Spleen (tissue), 11 donors: ENCODE results near the gene ZFP62. TPM values are rescaled to one million over a fixed set of nuclear protein-coding genes. Genes with fewer than 3 reads are reported as not detected.

Experiments used
- DNase-seq: peaks from one replicate; pipeline ENCODE4 v3.0.0-alpha.2; 2020
- H3K27ac ChIP-seq, 8 donors: fragments of 200-600 bp; sonication (generic) in 7 of 8; 1 replicate in 4 of 8; 2 replicates in 4 of 8; pipeline versions ENCODE4 v1.5.0 to v1.8.0; 2016 to 2021; ENCODE audit warnings: inconsistent platforms in 4 of 8, mild to moderate bottlenecking in 4 of 8, moderate library complexity in 1 of 8
- H3K27me3 ChIP-seq, 7 donors: fragments of 200-600 bp; sonication (generic) in 6 of 7; replicated peaks in 1 of 7; 1 replicate in 4 of 7; 2 replicates in 3 of 7; pipeline versions ENCODE4 v1.5.0 to v1.8.0; 2016 to 2021; ENCODE audit warnings: inconsistent platforms in 3 of 7, mild to moderate bottlenecking in 1 of 7
- H3K36me3 ChIP-seq, 6 donors: fragments of 200-600 bp; sonication (generic) in 5 of 6; 1 replicate in 4 of 6; 2 replicates in 2 of 6; pipeline versions ENCODE4 v1.5.0 to v1.8.0; 2016 to 2021; ENCODE audit warnings: inconsistent platforms in 2 of 6
- H3K4me1 ChIP-seq, 6 donors: fragments of 200-600 bp; sonication (generic) in 5 of 6; 1 replicate in 3 of 6; 2 replicates in 3 of 6; pipeline versions ENCODE4 v1.5.0 to v1.8.0; 2016 to 2021; ENCODE audit warnings: inconsistent platforms in 3 of 6
- H3K4me3 ChIP-seq, 8 donors: fragments of 200-600 bp; sonication (generic) in 7 of 8; 1 replicate in 4 of 8; 2 replicates in 4 of 8; pipeline versions ENCODE4 v1.5.0 to v1.8.0; 2016 to 2021; ENCODE audit warnings: inconsistent platforms in 4 of 8, mild to moderate bottlenecking in 4 of 8, moderate library complexity in 2 of 8
- H3K9me3 ChIP-seq, 8 donors: fragments of 200-600 bp; sonication (generic) in 7 of 8; 1 replicate in 4 of 8; 2 replicates in 4 of 8; pipeline versions ENCODE4 v1.5.0 to v1.8.0; 2016 to 2021; ENCODE audit warnings: inconsistent platforms in 4 of 8
- CTCF ChIP-seq, 11 experiments: fragments of 200-600 bp in 7 of 11; fragments of 450-650 bp in 4 of 11; sonication (generic) in 4 of 11; IDR thresholded peaks in 8 of 11; conservative IDR thresholded peaks in 3 of 11; 1 replicate in 7 of 11; 2 replicates in 4 of 11; pipeline versions ENCODE4 v1.4.0 to v1.8.0; 2016 to 2021; ENCODE audit warnings: antibody characterized with exemption in 11 of 11, inconsistent platforms in 4 of 11, mild to moderate bottlenecking in 1 of 11
- POLR2A ChIP-seq, 3 donors: fragments of 450-650 bp; IDR thresholded peaks; one replicate each; pipeline ENCODE4 v1.5.1; 2017; ENCODE audit warnings: antibody characterized with exemption in 3 of 3, mild to moderate bottlenecking in 1 of 3
- POLR2AphosphoS5 ChIP-seq, 3 donors: sonication (generic); formaldehyde crosslinking; IDR thresholded peaks; one replicate each; pipeline ENCODE4 v1.5.1; 2017; ENCODE audit warnings: antibody characterized with exemption in 3 of 3
- WGBS, 5 donors: extraction: QIAGEN DNeasy Blood & Tissue Kit in 3 of 5; methylation state at CpG; one replicate each; pipeline versions ENCODE4 v1.1.5 to v1.1.7; 2013 to 2018; 5-methylcytosine and 5-hydroxymethylcytosine counted together
- intact Hi-C: fragments of 100-400 bp; cut with DNase I; formaldehyde crosslinking; loops from one replicate; pipeline ENCODE4 v1.15.0; 2023; ENCODE audit warnings: low total_unique reads
- polyA plus RNA-seq, 3 donors: library from polyadenylated mRNA; stranded (reverse); fragments of 200-250 nt; gene quantifications; one replicate each; pipeline ENCODE4 v1.2.1, GENCODE V29; 2013
- total RNA-seq, 7 donors: library from RNA; depleted of rRNA in 3 of 7; stranded (reverse); fragments of >200 nt in 3 of 7; fragmentation: NEBNext Ultra II Directional in 4 of 7; extraction: Animal tissue kit (Norgen Biotek cat#: 25700) in 4 of 7; gene quantifications; one replicate each; pipeline versions ENCODE4 v1.1.0 to v1.2.1, GENCODE V29; 2016 to 2021
- donor health status: healthy with polysubstance abuse.
- donor health status: DM: no; HTN: no; CAD: no; lungs with moderate emphysema.
- donor health status: DM: no; HTN: no; CAD: no.
- donor health status: Bipolar disorder and iron deficiency.
- donor health status: healthy.
- donor health status: DM: no; HTN: no; CAD: no.
- donor health status: DM: yes; HTN: yes; CAD: no.

The ZFP62 gene
- total and polyA plus RNA-seq, 10 donors, result 20.2 to 31.5 (median 27.6) TPM

DNA sequence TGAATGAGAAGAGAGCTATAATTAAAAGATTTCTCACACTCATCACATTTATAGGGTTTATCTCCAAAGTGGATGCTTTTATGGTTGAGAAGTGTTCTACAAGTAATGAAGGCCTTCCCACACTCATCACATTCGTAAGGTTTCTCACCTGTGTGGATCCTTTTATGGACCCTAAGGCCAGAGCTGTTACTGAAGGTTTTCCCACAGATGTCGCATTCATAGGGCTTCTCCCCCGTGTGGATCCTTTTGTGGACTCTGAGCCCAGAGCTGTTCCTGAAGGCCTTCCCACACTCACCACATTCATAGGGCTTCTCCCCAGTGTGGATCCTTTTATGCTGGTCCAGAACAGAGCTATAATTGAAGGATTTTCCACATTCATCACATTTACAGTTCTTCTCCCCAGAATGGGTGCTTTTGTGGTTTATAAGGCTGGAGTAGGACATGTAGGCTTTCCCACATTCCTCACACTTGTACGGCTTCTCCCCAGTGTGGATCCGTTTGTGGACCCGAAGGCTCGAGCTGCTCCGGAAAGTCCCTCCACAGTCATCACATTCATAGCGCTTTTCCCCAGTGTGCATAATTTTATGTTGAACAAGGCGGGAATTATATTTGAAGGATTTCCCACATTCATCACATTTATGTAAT is 10.5 kb downstream of the ZFP62 start:
- H3K4me1 ChIP-seq, result no peaks in the 10 kb centered on the region
- TF ChIP-seq POLR2AphosphoS5 (IDR thresholded peaks at IDR 0.05), result no peak
- no peak for TF ChIP-seq POLR2A (IDR thresholded peaks at IDR 0.05)
- no peak for TF ChIP-seq CTCF (IDR thresholded peaks at IDR 0.05 in 8 of 11, conservative IDR thresholded peaks at IDR 0.05 in 3 of 11)
- no peak overlapping the region for H3K4me3 ChIP-seq
- H3K27me3 ChIP-seq, result no peaks in the 10 kb centered on the region
- peaks cover 16 to 83% (median 37%) of the 10 kb centered on the region in 6 donors for H3K36me3 ChIP-seq
- DNase-seq, result no peak
- H3K27ac ChIP-seq, result no peak overlapping the region
- WGBS, 5 donors, result 97 to 99% (median 98%) methylated on average over 10 of the region's 10 CpGs
- H3K9me3 ChIP-seq, result peaks cover 0 to 50% (median 30%) of the 10 kb centered on the region in 8 donors
- intact Hi-C loops, result no loop called here

GRCh38 chr5:180849827-180850226 is 11.2 kb downstream of the ZFP62 start:
- no peak for DNase-seq
- no peak overlapping the region for H3K27ac ChIP-seq
- peaks cover 0 to 50% (median 30%) of the 10 kb centered on the region in 8 donors for H3K9me3 ChIP-seq
- intact Hi-C loops, result no loop called here
- peaks cover 16 to 80% (median 33%) of the 10 kb centered on the region in 6 donors for H3K36me3 ChIP-seq
- no peaks in the 10 kb centered on the region for H3K4me1 ChIP-seq
- H3K27me3 ChIP-seq, result no peaks in the 10 kb centered on the region
- no peak for TF ChIP-seq POLR2AphosphoS5 (IDR thresholded peaks at IDR 0.05)
- H3K4me3 ChIP-seq, result no peak overlapping the region
- WGBS, 5 donors, result 92 to 99% (median 95%) methylated on average over 4 of the region's 4 CpGs

- intact Hi-C loops, result no loop called here
- no peaks in the 10 kb centered on the region for H3K27me3 ChIP-seq
- H3K27ac ChIP-seq, result no peak overlapping the region
- no peaks in the 10 kb centered on the region for H3K4me1 ChIP-seq
- H3K36me3 ChIP-seq, result peaks cover 16 to 70% (median 33%) of the 10 kb centered on the region in 6 donors
- H3K9me3 ChIP-seq, result peaks cover 0 to 50% (median 30%) of the 10 kb centered on the region in 8 donors
- H3K4me3 ChIP-seq, result no peak overlapping the region
- DNase-seq, result no peak
- 100% methylated on average over 1 of the region's 1 CpG for WGBS, 5 donors
- TF ChIP-seq POLR2A (IDR thresholded peaks at IDR 0.05) (no peak), POLR2AphosphoS5 (IDR thresholded peaks at IDR 0.05) (no peak), CTCF (IDR thresholded peaks at IDR 0.05 in 8 of 11, conservative IDR thresholded peaks at IDR 0.05 in 3 of 11) (no peak)
These were observed 12.2 kb downstream of the ZFP62 start for GRCh38 chr5:180848878-180849277.

GRCh38 chr5:180848265-180848664 is 12.8 kb downstream of the ZFP62 start:
- Histone ChIP-seq H3K36me3 (peaks cover 16 to 70% (median 33%) of the 10 kb centered on the region in 6 donors), H3K27ac (no peak overlapping the region), H3K4me1 (no peaks in the 10 kb centered on the region), H3K4me3 (no peak overlapping the region), H3K27me3 (no peaks in the 10 kb centered on the region), H3K9me3 (peaks cover 0 to 50% (median 30%) of the 10 kb centered on the region in 8 donors)
- TF ChIP-seq POLR2AphosphoS5 (IDR thresholded peaks at IDR 0.05) (no peak), POLR2A (IDR thresholded peaks at IDR 0.05) (no peak), CTCF (IDR thresholded peaks at IDR 0.05 in 8 of 11, conservative IDR thresholded peaks at IDR 0.05 in 3 of 11) (no peak)
- intact Hi-C loops, result no loop called here
- 95 to 98% (median 97%) methylated on average over 1 of the region's 1 CpG for WGBS, 5 donors
- no peak for DNase-seq
